GM13976 (cell line): ENCODE results near the gene SETD7.

Experiments
- DNase-seq: peaks from one replicate; pipeline ENCODE4 v3.0.0; 2012; ENCODE audit warnings: low spot score
- CTCF ChIP-seq: IDR thresholded peaks from 2 replicates; pipeline ENCODE4 v1.5.1; 2012; ENCODE audit warnings: borderline replicate concordance, mild to moderate bottlenecking; ENCODE audit not compliant: insufficient read depth; ENCODE audit errors: extremely low read depth, missing control alignments, control extremely low read depth
- in situ Hi-C: fragments of 300-500 bp; cut with MboI; formaldehyde crosslinking; loops from one replicate; pipeline ENCODE4 v1.12.0; 2022; ENCODE audit warnings: low sequenced_read_pairs, mixed read lengths, inconsistent platforms; ENCODE audit not compliant: unreplicated experiment

The SETD7 gene

GRCh38 chr4:139499186-139499585, 56.8 kb downstream of the SETD7 start:
- no peak for TF ChIP-seq CTCF

GRCh38 chr4:139493176-139493575, 62.8 kb downstream of the SETD7 start:
- TF ChIP-seq CTCF = no peak
- DNase-seq = no peak
- in situ Hi-C loops = no loop called here

More at GRCh38 chr4:139499186-139499585, 56.8 kb downstream of the SETD7 start:
- in situ Hi-C loops = no loop called here
- no peak for DNase-seq

GRCh38 chr4:139492429-139492828, 63.6 kb downstream of the SETD7 start:
- TF ChIP-seq CTCF = no peak
- in situ Hi-C loops = no loop called here
- no peak for DNase-seq

- DNase-seq = no peak
- in situ Hi-C loops = no loop called here
- no peak for TF ChIP-seq CTCF
Measured at GRCh38 chr4:139489638-139490037, 66.4 kb downstream of the SETD7 start.

GRCh38 chr4:139488442-139488841, 67.6 kb downstream of the SETD7 start:
- no peak for DNase-seq
- TF ChIP-seq CTCF = no peak
- in situ Hi-C loops = no loop called here

- DNase-seq = no peak
- in situ Hi-C loops = no loop called here
- no peak for TF ChIP-seq CTCF
Measured at GRCh38 chr4:139484783-139485311, 71.2 kb downstream of the SETD7 start.

- no peak for TF ChIP-seq CTCF
- in situ Hi-C loops = no loop called here
- DNase-seq = no peak
Measured at GRCh38 chr4:139483000-139483399, 73.0 kb downstream of the SETD7 start.
